Measurements from ENCODE around the gene FAM237B.

Gene FAM237B

GRCh38 chr7:90290244-90291113 is 30.6 kb downstream of the FAM237B start:
- DNase-seq (ENCODE audit: low spot score), result no peak

GRCh38 chr7:90288154-90288553 is 33.0 kb downstream of the FAM237B start:
- no peak for DNase-seq (ENCODE audit: low spot score)

GRCh38 chr7:90276033-90276728 is 44.9 kb downstream of the FAM237B start:
- DNase-seq (ENCODE audit: low spot score), result no peak

- no peak for DNase-seq (ENCODE audit: low spot score)
Measured at GRCh38 chr7:90274161-90274560, 46.9 kb downstream of the FAM237B start.

GRCh38 chr7:90272242-90272641 is 48.9 kb downstream of the FAM237B start:
- no peak for DNase-seq (ENCODE audit: low spot score)

GRCh38 chr7:90271753-90272152 is 49.4 kb downstream of the FAM237B start:
- DNase-seq (ENCODE audit: low spot score), result peak; percentile 27

GRCh38 chr7:90270431-90271178 is 50.5 kb downstream of the FAM237B start:
- DNase-seq (ENCODE audit: low spot score), result no peak

GRCh38 chr7:90269163-90269562 is 51.9 kb downstream of the FAM237B start:
- DNase-seq (ENCODE audit: low spot score), result no peak

- no peak for DNase-seq (ENCODE audit: low spot score)
Measured at GRCh38 chr7:90267263-90267858, 53.7 kb downstream of the FAM237B start.

- DNase-seq (ENCODE audit: low spot score), result peak; percentile 4
Measured at GRCh38 chr7:90266808-90267207, 54.3 kb downstream of the FAM237B start.

Measured in AG08396 (cell line).